Stimulated activated CD8-positive, alpha-beta memory T cell treated with anti-CD3 and anti-CD28 coated beads, Interleukin-7, amount 100 ng/mL, for 4 hours (primary cell): ENCODE measurements around the gene KCNC2.

Experiments used
- DNase-seq, 2 donors: peaks; one replicate each; pipeline ENCODE4 v3.0.0-alpha.2; 2020; ENCODE audit warnings: low read depth in 2 of 2

The KCNC2 gene

DNA sequence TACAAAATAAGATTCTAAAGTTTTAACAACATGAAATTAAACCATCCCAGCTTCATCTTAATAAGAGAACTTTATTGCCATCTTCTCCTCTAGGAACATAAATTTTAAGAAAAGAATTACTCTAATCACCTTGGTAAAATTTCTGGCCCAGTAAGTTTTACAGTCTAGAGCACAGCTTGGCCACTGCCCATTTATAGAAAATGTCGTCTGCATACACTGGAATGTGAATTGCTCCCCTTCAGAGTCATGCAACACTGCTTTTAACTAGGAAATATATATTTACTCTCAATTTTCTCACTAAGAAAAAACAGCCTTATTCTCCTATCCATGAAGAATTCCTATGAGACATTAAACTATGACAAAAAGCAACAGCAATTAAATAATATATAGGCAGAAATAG, 48.2 kb downstream of the KCNC2 start:
- DNase-seq: no peak

DNA sequence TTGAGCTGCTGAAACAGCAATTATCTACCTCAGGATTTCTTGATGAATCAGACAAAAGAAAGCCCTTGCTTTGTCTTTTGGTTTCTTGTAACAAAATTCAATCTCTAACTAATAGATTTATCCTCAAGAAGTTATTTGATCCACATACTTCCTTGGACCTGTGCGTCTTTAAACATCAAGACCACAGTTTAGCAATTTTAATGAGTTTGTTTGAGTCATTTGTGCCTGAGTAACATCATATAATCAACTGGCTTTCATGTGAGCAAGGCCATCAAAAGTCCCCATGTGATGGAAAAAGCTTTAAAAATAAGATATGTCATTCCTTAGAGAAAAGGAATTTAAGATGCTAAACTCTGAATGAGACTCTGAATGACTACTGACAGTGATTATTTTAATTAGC, 52.3 kb downstream of the KCNC2 start:
- no peak for DNase-seq

DNA sequence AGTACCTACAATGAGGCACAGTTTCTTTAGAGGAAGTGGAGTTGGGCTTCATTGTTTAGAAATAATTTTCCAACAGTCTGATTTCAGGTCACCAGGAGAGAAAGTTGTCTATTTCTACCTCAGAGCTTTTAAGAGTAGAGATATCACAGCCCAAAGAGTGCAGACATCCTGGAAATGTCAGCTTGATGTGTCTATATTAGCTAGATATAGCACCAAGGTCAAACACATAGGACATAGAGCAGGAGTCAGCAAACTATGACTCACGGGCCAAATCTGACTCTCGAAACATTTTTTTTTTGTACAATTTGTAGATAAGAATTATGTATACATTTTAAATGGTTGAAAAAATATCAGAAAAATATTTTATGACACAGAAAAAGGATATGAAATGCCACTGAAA, 53.7 kb downstream of the KCNC2 start:
- no peak for DNase-seq

DNA sequence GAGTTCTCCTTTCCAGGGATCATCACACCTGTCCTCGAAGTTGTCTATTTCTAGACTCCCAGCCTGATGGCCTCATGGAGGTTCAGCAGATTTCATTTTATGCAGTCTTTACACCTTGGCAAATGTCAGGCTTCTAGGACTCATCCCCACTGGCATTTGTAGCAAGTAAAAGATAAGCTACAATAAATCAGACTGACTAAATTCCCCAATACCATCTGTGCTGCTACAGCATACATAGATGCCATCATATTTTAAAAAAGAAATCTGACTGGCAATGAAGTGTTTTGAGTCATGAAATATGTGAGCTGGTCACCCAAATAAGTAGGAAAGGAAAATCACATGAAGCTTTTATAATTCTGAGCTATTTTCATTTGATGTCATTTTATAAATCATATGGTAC, 55.3 kb downstream of the KCNC2 start:
- DNase-seq: no peak

DNA sequence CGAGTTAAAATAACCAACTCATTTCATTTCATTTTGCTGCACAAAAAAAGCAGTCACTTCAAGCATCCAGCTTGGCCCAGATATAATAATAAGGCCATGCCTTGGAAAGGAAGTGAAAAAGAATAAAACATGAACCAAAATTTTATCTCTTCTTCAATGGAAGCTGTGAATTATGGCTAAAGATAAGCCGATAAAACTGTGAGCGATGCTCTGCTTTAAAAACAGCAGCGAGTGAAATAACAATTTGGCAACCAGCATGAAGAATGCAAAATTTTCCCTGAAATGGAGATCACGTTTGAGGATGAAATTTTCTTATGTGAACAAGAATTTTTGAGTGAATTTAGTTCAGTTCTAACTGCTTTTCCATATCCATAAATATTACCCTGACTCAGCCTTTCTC, 70.4 kb downstream of the KCNC2 start:
- no peak for DNase-seq

DNA sequence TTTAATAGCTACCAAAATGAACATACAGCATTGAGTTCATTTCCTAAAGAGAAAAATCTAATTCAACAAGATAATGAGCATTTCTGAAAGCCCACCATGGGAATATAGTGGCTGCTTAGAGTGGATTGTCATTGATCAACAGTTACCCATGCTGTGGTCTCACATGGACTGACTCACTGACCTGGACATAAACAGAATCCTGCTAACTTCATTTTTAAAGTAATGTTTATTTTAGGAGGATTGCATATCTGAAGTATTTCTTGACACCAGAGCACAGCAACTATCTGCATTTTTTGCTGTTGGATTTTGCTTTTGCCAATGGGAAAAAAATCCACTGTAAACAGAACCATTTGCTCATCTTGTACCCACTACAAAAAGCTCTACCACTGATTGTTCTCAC, 71.7 kb downstream of the KCNC2 start:
- DNase-seq: no peak

DNA sequence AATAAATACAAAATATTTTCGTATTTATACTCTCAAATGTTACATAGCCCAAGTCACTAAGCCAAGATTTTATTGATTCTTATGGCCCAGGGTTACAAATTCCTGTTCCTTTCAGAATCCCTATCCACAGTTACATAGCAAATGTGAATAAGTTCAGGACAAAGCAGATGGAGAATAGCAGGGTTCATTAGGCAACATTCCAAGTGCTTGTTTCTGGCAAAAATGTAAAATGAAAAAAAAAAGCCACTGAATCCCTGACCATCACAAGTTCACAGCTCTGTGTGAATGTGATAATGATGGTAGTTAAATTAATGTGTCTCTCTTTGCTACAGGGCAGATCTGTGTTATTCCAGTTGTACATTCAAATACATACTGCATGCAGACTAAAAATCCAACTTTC, 74.6 kb downstream of the KCNC2 start:
- DNase-seq: no peak

DNA sequence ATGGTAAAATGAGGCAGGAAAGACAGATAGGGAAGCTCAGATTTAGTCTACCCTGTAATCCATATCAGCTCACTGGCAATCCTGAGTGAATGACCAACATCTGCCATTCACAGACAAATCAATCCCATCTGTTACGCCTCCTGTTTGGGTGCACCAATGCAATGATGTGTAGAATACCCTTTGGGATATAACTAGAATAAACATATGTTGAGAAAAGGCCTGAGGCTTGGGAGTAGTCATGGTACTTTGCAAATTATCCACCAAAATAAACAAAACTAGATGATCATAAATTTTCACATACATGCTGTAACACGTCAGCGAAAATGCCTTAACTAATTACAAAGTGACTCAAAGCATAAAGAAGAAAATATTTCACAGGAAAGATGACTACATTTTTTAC, 78.8 kb downstream of the KCNC2 start:
- DNase-seq: no peak

DNA sequence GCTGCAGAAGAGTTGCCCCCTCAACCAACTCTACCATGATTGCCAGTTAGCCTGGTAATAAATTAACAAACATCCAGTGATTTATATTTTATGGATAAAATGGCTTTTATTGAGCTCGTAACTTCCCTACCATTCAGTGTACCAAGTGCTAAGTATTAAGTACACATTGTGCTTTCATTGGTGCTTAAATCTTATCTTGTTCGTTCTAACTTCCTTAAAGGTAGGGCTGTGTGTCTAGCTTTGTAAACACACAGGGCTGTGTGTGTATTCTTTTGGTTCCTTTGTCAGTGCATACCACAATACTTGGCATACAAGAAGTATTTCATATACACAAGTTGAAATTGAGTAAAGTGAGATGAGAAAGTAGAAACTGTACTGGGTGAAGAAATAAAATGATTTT, 80.4 kb downstream of the KCNC2 start:
- DNase-seq: no peak

DNA sequence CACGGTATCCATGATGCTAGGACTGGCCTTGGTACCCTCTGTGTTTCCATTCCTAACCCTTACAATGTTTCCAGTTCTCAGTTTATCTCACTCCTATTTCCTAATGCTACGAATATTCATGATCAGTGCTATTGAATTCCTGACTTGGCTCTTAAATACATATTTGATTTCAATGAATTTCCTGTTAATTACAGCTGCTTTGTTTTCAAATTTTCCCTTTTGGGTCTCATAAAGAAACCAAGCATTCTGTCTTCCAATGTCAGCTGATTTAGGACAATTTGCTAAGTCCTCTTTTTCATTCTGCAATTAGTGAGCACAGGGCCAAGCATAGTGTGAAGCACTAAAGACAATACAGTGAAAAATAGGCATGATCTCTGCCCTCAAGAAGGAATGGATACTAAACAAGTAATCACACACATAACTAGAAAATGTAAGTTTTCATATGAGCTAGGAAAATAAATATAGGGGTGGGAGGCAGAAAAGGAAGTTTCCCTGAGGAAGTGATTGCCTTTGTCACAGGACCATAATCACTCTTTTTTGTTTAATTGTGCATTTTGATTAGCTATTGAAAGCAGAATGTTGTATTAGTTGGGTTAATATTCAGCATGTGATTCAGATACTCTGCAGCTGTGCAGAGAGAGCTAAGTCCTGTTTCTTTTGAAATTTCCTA, 88.5 kb downstream of the KCNC2 start:
- no peak for DNase-seq

DNA sequence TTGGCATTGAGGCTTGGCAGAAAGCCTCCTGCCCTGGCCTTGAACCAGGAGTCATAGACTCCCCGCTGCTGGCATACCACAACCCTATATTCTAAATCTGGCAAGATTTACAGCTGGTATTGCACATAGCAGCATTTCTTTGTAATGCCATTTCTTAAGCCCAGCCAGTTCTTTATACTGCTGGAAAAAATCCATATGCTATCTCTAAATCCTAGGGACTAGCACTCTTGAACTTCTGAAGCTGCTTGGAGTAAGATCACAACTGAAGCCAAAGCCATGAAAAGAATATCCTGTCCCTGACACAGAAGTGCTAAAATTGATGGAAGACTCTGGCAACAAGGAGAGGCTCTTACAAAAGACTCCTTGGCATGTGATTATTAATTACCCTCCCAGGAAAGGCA, 89.3 kb downstream of the KCNC2 start:
- no peak for DNase-seq

DNA sequence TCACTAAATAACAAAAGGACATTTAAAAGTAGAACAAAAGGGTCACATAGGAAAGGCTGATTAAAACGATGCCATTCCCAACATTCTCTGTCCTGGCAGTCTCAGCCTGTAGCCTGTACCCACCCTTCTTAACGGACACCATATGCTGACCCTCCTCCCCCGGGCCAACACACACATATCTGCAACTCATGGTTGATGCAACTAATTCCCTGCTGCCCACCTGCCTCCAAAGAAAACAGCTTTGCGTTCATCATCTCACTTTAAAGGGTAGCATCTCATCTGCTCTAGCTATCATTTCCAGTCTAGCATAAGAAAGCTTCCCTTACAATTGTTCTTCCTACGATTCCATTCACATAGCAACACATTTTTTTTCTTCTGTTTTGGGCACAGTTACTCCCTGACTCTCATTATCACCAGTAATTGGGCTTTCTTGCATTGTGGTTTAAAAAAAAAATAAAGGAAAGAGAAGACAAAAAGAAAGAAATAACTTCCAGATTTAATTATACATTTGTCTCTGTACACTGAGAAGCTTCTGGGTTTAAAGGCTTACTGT, 92.9 kb downstream of the KCNC2 start:
- no peak for DNase-seq

DNA sequence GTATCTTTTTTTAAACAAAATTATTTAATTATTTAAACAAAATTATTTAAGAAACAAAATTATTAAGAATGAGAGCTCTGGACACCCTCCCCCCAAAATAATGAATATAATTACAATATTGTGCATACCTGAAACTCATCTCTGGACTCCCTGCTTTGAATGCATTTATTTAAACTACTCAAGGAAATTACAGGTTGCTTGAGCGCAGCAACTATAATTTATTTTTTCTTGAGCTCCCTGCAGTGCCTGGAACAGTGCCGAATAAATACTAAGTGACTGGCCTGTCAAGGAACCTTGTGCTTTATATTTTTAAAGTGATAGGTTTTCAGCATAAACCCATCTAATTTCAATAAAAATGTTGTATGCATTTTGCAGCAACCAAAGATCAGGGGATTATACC, 93.9 kb downstream of the KCNC2 start:
- no peak for DNase-seq

DNA sequence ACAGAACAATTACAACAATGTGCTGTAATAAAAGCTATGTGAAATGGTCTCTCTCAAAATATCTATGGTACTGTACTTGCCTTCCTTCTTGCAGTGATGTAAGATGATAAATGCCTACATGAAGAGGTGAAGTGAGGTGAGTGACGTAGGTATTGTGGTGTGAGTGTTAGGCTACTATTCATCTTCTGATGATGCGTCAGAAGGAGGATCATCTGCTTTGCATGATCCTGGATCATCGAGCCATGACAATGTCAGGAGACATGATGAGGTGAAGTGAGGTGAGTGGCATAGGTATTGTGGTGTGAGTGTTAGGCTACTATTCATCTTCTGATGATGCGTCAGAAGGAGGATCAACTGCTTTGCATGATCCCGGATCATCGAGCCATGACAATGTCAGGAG, 105.8 kb downstream of the KCNC2 start:
- DNase-seq: no peak

DNA sequence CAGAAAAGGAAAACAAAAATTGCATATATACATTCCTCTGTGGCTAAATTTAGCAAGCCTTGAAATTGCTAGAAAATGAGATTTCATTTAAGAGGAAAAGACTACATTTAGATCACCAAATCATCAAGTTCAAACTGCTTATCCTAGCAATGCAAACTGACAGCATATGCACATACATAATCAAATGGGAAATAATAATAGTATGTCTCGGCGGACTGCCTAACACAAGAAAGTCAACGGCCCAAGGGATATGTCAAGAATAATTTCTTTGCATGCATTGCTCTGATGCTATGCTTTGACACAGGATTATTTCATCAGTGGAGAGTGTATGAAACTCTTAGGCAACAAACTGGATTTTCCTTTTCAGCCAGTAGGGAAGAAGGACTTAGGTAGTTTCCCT, 107.9 kb downstream of the KCNC2 start:
- DNase-seq: no peak

DNA sequence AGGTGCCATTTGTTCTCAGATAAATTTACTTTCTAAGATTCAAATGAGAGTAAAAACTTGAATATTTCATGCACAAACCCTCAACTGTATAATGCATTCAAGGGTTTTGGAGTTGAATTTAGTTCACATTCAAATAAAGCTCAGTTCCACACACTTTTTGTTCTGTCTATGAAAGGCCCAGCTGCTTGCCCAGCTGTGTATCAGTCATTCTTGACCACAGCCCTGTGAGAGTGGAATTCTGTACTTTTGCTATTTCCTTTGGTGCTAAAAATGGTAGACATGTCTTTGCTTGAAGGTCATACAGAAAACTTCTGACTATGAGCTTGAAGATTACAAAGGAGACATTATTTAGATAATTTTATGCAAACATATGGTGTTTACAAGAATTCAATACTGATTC, 110.4 kb downstream of the KCNC2 start:
- no peak for DNase-seq

DNA sequence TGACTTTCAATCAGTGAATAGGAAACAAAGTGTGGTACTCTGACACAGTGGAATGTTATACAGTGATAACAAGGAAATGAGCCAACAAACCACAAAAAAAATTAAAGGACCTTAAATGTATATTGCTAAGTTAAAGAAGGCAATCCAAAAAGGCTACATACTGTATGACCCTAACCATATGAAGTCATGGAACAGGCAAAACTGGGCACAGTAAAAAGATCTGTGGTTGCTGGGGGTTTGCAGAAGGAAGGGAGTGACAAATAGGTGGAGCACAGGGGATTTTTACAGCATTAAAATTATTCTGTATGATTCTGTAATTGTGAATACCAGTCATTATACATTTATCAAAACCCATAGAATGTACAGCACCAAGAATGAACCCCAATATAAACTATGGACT, 112.6 kb downstream of the KCNC2 start:
- no peak for DNase-seq

DNA sequence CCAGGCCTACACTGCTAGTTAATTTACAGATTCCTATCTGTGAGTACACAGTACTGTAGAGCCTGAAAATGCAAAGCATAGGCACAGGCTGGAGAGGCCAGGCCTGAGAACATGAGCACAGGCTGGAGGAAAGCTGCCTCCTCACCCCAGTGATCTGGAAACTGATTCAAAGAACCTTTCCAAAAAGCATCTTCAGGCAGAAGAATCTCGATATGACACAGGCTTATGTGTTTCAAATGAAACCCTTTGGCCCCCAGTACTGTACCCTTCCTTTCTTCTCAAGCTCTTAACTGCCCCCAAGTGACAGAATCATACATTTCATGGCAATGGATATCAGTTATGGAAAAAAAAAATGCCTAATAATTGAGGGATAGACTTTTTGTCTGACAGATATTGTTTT, 122.0 kb downstream of the KCNC2 start:
- DNase-seq: no peak

DNA sequence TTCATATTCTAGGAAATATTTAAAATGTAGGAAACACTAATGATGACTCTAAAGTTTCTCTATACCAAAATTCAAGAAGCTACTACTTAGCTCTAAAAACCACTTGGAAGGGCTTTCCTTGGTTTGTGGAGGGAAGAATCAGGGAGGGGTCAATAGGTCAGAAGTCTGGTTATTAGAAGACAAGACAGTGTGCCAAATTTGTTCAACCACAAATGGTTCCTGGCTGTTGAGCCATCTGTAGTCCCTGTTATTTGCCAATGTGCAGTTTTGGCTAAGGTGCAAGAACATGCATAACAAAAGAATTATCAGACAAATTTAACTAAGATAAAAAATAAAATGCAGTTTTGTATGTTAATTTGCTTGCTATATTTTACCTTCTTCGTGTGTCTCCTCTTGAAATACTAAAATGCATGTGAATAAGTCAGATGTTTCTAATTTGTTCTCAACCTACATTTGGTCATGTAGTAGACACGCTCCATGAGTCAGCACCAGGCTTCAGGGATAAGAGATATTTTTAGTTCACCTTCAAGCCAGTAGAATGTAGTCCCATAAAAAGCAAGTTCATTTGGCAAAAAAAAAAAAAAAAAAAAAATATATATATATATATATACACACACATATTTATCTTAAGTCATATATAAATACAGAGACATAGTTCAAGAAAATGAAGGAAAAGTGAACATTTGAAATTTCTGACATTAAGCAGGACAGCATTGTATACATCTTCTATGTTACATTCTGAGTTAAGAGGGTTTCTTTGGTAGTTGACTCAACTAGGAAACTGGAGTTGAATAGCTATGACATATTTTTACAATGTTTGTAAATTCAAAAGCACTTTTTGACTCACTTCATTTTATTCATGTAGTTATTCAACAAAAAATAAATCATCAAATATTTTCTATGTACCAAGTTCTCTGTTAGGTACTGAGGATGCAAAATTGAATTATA, 123.3 kb downstream of the KCNC2 start:
- no peak for DNase-seq

DNA sequence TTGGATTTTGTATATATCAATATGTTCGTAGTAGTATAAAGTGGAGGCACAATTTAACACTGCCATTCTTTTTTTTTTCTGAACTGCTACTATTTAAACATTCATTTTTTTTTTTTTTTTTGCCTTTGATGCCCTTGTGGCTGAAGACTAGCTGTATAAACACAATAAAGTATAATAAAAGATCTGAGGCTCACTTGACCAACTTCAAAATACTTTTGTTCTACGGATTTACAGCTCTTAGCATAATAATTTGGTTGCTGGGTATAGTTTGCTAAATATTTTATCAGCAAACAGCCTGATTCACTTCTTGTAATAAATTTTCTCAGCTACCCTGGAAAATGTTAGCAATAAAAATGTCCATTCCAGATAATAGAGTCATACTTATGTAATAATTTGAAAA, 128.3 kb downstream of the KCNC2 start:
- no peak for DNase-seq

DNA sequence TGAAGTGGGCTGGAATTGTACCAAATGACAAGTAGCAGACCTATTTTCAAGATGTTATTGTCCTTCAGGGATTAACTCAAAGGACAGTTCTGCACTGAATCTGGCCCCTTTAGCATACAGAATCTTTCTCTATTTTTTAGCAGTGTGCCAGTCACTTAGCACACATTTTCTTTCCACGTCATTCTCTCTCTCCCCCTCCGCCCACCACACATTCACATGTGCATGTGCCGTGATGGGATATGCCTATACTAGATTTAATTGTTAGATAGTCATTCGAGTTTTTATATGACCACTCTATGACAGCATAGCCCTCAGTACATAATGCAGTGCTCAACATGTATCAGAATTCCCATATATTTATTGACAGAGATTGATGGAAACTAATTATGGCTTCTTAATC, 129.1 kb downstream of the KCNC2 start:
- no peak for DNase-seq

DNA sequence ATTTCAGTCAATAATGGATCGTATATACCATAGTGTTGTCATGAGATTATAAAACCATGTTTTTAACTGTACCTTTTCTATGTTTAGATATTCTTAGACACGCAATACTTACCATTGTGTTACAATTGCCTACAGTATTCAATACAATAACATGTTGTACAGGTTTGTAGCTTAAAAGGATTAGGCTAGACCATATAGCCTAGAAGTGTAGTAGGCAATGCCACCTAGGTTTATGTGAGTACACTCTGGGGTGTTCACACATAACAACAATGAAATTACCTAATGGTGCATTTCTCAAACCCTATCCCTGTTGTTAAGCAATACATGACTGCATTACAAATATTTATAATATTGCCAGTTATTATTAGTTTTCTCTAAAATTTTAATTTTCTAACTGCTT, 144.2 kb downstream of the KCNC2 start:
- DNase-seq: no peak

DNA sequence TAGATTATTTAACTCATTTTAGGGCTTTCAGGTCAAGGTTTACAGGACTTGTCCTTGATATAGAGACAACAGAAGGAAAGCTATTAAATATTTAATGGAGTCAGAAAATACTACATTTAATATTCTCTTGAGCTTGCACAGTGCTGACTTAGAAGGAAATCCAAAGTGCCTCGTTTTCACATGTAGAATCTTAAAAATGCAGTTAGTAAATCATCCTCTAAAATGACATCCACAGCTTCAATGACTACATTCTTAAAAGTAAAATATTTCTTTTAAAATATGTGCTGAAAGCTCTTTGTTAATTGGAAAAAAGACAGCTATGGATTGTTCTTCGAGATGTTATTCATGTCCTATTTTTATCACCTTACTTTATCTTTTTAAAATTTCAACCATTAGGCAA, 146.9 kb downstream of the KCNC2 start:
- DNase-seq: no peak
